GM18951 (cell line): Measurements from ENCODE around the gene CCDC127.

Experiments
- POLR2A ChIP-seq: IDR thresholded peaks from 4 replicates; pipeline ENCODE4 v1.6.1; 2011; ENCODE audit warnings: mild to moderate bottlenecking; ENCODE audit not compliant: insufficient read length, insufficient read depth; ENCODE audit errors: extremely low read depth
- in situ Hi-C: fragments of 300-500 bp; cut with MboI; formaldehyde crosslinking; loops from one replicate; pipeline ENCODE4 v1.12.0; 2022; ENCODE audit warnings: low sequenced_read_pairs, mixed read lengths, inconsistent platforms; ENCODE audit not compliant: unreplicated experiment

Gene CCDC127

DNA sequence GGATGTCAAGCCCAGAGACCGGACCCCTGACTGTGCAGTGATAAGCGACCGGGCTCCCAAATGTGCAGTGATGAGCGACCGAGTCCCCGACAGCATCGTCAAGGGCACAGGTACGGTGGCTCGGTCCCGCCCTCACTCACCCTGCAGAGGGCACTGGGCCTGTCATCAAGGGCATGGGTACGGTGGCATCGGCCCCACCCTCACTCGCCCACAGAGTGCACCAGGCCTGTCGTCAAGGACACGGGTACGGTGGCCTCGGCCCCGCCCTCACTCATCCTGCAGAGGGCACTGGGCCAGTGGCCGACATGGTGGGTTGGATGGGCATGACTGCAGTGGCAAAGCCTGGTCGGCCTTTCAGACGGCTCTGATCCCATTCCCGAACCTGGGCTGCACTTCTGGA, 36.4 kb downstream of the CCDC127 start:
- in situ Hi-C loops, result no loop called here
- TF ChIP-seq POLR2A, result no peak

DNA sequence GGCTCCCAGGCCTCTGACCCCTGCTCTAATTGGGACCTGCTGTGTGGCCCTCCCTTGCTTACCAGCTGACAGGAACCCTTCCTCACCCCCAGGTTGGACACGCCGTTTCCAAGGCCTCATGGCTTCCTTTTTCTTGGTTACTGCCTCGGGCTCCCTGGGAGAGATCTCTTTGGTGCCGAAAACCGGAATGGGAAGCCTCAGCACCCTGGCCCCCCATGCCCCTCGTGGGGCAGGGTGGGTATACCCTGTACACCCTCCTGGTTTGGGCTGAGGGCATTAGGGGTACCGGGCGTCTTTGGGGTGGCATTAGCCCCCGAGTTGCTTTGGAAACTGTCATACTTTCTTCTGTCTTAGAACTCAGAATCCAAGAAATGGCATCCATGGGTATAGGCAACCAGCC, 36.8 kb downstream of the CCDC127 start:
- TF ChIP-seq POLR2A, result no peak
- in situ Hi-C loops, result no loop called here

DNA sequence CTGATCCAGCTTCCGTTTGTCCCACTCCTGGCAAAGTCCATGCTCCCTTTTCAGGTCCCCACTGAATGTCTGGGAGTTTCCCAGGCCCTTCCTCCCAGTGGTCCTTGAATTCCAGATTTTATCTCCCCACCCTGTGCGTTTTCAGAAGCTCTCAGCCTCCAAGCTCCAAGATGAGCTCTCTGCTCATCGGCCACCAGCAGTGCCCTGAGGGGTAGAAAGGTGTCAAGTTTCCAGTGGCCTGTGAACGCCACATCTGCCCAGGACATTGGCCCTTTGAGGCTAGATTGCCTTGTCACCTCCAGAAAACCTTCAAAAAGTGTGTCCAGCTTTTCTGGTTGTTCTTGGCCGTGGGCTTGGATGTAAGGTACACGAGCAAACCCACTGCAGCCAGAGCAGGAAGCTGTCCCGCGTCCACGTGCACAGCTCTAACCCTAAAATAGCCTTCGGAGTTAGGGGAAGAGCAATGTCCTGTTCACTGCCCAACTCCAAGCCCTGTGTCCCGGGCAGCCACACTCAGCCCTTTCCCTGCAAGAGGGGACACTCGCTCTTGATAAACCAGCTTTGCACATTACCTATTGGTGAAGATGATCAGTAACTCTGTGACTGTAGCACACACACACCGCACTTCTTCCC, 37.6 kb downstream of the CCDC127 start:
- in situ Hi-C loops, result no loop called here
- no peak for TF ChIP-seq POLR2A

DNA sequence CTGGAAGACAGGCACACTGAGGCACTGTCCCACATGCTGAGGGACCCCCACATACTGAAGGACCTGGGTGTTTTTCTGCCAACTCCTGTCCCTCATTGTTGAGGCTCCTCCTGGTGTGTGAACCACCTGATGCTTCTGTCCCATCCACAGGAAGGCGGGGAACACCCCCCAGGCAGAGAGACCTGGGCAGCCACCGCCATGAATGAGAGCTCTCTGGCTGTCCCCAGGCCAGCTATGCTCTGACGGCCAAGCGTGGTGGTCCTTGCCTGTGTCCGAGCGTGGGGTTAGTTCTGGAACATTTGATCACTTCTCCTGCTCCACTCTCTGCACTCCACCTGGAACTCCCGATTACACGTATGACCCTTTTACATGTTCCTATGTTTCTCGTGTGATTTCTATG, 38.6 kb downstream of the CCDC127 start:
- no peak for TF ChIP-seq POLR2A
- in situ Hi-C loops, result no loop called here

DNA sequence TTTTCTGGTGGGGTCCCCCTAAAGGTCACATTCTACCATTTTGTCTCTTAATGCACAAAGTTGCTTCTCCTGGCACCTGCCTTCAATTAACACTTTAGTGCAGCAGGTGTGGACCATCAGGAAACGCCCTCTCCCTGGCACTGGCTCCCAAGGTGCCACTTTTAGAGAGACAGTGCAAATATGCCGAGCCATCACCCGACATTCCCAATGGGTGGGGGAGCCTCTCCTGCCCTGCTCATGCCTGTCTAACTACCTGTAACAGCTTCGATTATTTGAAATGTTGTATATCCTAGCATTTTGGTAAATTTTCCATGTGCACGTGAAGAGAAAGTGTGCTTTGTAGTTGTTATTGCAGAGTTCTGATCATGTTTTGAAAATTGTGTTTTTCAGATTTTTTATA, 39.8 kb downstream of the CCDC127 start:
- in situ Hi-C loops, result no loop called here
- TF ChIP-seq POLR2A, result no peak

DNA sequence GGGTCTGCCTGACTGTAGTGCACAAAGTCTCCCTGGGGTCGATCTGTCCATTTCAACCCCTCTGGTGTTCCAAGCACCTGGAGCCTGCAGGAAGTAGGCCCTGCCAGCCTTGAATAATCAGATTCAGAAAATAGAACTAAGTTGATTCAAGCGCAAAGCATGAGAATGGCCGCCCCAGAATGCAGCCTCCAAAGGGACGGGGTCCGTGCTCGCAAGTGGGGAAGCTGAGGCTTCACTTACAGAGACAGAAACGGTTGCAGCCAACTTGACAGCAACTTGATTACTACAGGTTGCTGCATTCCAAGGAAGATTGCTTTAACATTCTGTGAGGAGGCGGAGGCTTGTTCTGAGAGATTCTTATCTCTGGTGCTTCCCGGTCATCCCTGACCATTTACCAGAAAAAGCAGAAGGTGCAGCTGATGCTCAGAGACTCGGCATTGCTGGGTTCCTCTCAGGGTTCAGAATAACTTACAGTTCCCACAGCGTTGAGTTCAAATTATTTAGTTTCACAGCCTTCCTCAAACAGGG, 41.6 kb downstream of the CCDC127 start:
- in situ Hi-C loops, result no loop called here
- no peak for TF ChIP-seq POLR2A

DNA sequence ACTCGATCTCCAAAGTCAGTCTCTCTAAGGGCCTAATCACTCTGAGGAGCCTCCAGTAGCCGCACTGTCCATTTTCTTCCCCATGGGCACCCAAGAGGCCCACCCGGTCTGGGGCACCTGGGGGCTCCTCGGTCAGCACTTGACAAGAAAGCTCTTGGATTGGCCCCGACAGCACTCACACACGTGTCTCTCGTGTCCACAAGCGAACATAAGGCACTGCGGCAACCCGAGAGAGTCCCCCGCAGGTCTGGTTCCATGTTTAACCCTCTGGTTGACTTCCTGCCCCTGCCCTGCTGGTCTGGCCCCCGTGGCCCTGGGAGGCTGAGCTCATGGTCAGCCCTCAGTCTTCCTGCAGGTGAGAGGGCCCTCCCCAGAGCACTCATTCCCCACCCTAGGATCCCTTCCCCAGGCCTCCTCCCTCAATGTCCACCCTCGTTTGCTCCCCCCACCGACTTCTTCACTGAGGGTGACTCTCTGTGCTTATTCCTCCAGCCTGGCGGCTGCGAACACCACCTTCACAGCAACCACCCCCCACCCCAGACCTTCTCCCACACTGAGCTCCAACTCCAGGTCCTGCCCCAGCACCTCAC, 43.0 kb downstream of the CCDC127 start:
- no peak for TF ChIP-seq POLR2A
- in situ Hi-C loops, result no loop called here

DNA sequence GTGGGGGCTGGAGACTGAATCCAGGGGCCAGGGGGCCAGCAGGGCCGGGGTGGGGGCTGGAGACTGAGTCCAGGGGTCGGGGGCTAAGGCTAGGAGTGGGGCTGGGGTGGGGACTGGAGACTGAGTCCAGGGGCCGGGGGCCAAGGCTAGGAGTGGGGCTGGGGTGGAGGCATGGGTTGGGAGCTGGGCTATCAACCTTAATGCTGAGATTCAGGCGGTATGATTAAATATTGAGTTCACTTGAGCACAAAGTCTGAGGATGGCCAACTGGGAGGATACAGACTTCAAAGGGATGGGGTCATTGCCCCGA, 43.7 kb downstream of the CCDC127 start:
- TF ChIP-seq POLR2A, result no peak
- in situ Hi-C loops, result no loop called here

DNA sequence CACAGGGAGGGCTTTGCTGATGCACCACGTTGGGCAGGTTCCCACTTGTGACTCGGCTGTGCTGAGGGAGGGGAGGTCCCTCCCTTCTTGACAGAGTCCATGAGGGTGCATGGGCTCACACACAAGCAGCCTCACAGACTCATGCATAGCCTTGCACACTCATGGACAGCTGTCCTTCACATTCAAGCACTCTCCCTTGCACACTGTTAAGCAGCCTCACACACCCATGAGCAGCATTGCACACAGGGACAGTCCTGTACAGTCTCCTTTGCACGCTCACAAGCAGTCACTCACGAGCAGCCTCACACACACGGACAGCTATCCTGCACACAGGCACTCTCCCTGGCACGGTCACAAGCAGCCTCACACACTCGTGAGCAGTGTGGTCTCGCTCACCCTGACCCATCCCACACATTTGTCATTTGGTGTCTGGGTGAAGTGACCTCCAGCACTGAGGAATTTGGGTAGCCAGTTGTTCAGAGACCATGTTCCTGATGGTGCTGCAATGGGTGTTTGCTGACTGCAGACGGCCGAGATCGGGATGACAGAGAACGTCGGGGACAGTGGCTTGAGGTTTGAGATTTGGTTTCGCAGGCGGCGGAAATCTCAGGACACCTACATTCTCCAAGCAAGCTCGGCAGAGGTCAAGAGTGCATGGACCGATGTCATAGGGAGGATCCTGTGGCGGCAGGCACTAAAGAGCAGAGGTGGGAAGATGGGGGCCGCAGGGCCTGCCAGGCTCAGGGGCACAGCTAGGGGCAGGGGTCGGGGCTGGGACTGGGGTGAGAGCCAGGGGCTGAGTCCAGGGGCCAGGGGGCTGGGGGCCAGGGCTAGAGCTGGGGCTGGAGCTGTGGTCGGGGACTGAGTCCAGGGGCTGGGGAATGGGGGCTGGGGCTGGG, 44.3 kb downstream of the CCDC127 start:
- in situ Hi-C loops, result no loop called here
- no peak for TF ChIP-seq POLR2A

DNA sequence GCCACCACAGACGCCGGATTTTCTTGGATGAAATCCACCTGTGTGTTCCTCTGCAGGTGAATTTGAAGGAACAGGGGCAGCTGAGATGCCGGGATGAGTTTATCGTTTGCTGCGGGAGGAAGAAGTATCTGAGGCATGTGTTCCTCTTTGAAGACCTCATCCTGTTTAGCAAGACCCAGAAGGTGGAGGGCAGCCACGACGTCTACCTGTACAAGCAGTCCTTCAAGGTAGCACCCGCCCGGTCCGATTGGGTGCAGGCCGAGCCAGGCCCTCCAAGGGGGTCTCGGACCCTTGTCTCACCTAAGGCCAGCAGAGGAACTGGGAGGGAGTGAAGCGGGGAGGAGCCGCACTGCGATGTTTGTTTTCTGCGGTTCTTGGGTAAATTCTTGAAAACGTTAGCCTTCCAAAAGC, 45.1 kb downstream of the CCDC127 start:
- no peak for TF ChIP-seq POLR2A
- in situ Hi-C loops, result no loop called here

DNA sequence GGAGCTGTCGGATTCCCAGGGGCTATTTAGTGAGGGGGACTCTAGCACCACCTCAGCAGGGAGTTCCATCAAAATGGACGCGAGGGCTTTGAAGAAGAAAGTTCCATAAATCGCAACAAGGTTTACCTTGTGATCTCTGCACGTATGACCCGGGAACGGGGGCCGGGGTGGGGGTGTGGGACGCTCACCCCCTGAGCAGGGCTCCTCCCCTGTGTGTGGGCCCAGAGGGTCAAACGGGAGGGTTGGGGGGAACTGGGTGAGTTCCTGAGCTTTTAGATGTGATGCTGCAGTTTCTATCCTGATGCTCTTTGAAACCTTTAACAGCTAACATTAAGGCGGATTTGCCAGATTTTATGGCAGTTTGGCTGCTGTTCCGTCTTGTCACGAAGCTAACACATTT, 45.5 kb downstream of the CCDC127 start:
- no peak for TF ChIP-seq POLR2A
- in situ Hi-C loops, result no loop called here

DNA sequence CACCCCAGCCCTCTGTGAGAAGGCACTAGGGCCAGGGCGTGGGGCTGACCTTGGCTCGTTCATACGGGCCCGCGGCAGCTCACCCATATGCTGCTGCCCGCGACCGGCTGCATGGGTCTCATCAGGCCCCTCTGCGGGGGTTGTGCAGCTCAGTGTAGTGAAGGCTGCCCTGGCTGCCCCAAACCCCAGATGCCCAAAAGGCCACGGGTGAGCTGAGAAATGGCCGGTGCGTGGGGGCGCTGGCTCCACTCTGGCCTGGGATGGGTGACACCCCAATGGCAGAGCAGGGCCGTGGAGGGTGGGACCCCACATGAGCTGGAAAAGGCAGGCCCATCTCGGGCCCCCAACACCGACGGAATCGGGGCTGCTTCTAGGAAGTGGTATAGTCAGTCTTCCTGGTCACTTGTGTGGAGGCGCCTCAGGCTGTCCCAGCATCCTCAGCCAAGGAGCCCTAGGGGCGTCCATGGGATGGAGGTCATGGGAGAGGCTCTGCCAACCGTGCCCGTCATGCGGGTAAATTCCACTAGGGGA, 46.1 kb downstream of the CCDC127 start:
- in situ Hi-C loops, result no loop called here
- TF ChIP-seq POLR2A, result no peak

DNA sequence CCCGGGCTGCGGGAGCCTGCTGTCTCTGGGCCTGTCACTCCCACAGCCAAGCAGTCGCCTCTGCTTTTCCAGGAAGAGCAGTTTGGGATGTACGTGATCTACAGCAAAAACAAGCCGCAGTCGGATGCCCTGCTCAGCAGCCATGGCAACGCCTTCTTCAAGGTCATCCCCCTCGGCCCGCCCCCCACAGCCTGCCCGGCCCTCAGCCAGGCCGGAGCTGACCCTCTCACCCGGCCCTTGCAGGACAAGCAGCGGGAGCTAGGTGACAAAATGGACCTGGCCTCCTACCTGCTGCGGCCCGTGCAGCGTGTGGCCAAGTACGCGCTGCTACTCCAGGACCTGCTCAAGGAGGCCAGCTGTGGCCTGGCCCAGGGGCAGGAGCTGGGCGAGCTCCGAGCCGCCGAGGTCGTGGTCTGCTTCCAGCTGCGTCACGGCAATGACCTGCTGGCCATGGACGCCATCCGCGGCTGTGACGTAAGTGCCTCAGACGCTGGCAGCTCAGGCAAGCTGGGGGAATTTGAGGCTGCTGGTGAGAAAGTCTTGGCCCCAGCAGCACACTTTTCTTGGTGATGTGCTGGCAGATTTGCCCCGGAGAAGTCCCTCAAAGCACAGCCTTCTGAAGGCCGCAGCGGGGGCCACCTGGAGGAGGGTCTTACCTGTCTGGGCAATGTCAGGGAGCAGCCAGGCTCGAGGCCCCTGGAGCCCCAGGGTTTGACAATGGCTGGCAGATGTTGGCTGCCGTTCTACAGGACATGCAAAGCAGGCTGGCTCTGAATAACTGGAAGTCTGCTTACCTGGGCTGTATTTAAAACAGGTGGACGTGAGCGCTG, 46.8 kb downstream of the CCDC127 start:
- in situ Hi-C loops, result no loop called here
- TF ChIP-seq POLR2A, result no peak
